NCI-H1417 (cell line): ENCODE data around the gene STEAP2.
"Not testable (repeated sequence)": the region's sequence is repeated elsewhere in the genome, so short reads cannot be mapped to it uniquely, and the experiment has no call there.

Experiments
- DNase-seq, 3 experiments: peaks; one replicate each; lab custom pipeline; 2025; lab: John Stamatoyannopoulos, UW

STEAP2 gene

DNA sequence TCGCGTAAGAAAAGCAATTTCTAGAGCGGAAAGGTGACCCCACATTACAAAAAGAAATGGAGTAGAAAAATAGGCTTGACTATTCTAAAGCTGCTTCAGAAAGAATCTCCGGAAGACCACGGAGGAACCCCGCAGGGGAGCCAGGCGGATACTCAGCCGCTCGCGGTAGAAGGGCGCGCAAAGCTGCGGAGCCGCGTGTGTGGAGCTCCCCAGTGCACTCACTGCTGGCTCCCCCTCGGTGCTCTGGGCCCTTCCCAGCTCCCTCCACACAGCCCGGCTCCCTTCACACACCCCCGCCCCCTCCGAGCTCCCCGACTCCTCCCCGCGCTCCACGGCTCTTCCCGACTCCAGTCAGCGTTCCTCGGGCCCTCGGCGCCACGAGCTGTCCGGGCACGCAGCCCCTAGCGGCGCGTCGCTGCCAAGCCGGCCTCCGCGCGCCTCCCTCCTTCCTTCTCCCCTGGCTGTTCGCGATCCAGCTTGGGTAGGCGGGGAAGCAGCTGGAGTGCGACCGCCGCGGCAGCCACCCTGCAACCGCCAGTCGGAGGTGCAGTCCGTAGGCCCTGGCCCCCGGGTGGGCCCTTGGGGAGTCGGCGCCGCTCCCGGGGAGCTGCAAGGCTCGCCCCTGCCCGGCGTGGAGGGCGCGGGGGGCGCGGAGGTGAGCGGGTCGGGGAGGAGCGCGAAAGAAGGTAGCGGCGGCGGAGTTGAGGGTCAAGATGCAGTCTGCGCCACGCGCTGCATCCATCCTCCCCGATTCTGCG, at the start of gene STEAP2:
STEAP2 (plus strand) TSS at position 350 of the 758 bp plus-strand sequence. CDS start 13,343 bp downstream, outside the sequence.
- peak; percentile 68 to 97 (median 96) for DNase-seq

DNA sequence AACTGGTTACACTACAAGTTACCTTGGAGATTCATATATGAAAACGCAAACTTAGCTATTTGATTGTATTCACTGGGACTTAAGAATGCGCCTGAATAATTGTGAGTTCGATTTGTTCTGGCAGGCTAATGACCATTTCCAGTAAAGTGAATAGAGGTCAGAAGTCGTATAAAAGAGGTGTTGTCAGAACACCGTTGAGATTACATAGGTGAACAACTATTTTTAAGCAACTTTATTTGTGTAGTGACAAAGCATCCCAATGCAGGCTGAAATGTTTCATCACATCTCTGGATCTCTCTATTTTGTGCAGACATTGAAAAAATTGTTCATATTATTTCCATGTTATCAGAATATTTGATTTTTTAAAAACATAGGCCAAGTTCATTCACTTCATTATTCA, 48.0 kb upstream of the STEAP2 start:
- DNase-seq = no peak

DNA sequence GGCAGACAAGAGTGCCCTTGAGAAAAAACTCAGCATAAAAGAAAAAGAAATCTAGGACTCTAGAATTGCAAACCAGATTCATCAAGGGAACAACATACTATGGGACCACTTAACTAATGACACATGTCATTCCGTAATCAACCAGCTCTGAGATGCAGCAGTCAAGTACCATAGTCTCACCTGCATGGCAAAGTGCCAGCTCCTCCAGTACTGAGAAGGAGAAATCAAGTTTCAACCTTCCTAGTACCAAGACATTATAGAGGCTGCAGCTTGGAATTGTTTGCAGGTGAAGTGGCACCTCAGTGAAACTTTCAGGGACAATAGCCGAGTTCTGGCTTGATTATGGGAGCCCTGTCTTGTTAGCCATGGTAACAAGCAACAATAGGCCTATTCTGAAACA, 45.8 kb upstream of the STEAP2 start:
- DNase-seq = peak in 2 of 3 experiments; percentile 17 to 59

DNA sequence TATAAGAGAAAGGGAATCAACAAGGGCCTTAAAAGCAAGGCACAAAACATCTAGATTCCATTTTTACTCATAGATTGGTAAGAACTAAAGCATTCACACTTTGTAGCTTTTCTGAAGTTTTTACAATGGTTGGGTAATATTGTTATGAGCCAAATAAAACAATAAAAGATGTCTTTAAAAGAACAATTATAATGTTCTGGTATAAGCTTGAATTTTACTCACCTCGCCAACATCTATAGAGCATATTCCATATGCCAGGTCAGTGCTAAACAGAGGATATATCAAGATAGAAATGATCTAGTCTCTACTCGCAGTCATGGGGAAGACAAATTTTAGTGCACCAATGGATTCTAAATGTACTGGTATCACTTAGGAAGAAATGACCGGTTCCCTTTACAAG, 45.4 kb upstream of the STEAP2 start:
- DNase-seq = no peak

DNA sequence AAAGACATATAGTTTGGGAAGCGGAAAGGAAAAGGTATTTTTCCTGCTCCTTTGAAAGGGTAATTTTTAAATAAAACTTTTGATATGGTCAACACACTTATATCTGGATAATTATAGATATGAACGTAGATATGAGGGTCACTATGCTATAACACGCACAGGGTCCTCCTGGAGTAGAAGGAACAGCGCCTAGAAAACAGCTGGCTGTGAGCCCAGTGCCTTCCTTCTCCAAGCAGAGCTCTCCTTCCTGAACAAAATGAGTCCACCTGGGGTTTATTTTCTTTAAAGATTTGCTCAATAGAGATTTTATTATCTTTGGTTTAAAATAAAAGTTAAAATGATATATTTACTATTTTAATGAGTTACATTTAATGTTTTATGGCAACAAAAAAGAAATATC, 44.2 kb upstream of the STEAP2 start:
- no peak for DNase-seq

DNA sequence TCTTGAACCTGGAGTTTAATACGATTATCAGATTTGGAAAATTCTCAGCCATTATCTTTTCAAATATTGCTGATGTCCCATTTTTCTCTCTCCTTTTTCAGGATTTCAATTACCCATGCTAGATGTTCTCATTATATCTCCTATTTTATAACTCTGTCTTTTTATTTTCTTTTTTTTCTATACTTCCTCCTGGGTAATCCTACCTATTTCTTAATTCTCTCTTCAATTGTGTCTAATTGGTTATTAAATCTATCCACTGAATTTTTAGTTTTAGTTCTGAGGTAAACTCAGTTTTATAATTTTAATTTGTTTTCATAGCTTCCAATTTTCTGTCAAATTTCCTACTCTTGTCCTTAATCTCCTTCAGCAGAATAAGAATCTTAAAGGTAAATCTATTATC, 41.6 kb upstream of the STEAP2 start:
- no peak for DNase-seq

DNA sequence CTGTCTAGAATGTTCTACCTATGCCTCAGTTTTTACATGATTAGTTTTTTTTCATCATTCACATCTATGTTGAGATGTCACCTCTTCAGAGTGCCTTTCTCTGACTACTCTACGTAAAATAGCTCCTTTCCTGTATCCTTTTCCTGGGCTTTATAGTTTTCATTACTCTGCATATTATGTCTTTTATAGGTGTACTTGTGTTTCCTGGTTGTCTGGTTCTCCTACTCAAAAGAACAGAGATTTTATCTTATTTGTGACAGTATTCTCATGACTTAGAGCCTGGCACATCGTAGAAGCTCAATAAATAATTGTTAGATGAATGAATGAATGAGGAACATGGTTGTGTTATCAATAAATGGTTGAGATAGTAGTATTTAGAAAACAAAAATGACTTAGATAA, 39.4 kb upstream of the STEAP2 start:
- no peak for DNase-seq

DNA sequence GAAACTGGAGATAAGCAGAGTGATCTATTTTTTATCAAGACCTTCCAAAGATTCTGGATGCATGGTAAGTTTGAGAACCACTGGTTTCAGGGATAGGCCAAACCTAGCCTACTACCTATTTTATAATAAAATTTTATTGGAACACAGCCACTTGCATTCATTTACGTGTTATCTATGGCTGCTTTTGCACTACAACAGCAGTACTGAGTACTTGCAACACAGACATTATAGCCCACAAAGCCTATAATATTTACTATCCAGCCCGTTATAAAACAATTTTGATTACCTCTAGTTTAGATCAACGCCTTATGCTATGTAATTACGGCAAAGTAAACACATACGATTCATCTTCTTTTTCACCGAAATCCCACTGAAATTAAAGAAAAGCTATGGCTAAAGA, 38.9 kb upstream of the STEAP2 start:
- DNase-seq = no peak

DNA sequence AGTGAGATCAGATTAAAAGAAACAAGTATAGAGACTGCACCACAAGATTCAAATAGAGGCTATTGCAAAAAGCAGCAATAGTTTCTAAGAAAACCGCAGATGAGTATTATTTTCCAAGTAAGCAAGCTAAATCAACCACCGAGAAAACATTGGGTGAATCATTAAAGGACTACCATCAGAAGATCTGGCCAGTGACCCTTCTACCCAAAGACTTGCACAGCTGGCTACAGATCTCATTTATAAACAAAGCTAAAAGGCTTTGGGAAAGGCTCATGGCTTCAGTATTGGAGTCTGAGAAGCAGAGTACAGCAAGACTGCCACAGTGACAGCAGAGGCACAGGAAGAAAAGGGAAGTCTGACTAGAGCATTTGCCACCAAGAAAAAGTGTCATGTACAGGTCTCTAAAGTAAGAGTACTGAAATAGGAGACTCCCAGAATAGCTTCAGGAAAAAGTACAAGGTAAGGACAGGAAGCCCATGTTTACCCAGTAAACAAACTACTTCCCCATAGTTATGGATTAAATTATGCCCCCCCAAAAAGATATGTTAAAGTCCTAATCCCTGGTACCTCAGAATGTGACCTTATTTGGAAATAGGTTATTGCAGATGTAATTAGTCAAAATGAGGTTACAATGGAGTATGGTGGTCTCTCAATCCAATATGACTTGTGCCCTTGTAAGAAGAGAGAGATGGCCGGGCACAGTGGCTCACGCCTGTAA, 38.3 kb upstream of the STEAP2 start:
- DNase-seq = no peak

DNA sequence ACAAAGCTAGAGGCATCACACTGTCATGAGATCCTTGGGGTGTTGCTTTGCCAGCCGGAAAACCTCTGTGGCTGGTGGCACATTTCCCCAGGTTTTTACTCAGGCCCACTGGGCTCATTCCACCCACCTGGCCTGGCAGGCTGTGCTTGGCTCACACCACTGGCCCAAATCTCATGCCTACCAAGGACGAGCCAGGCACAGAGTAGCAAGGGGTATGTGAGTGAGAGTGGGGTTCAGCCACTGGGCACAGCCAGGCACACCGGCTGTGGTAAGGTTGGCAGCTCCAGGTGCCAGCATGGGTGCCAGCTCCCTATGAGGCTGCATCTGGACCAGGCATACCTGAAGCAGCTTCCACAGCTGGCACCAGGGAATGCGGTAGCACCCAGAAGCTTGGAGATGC, 35.9 kb upstream of the STEAP2 start:
- no peak for DNase-seq

DNA sequence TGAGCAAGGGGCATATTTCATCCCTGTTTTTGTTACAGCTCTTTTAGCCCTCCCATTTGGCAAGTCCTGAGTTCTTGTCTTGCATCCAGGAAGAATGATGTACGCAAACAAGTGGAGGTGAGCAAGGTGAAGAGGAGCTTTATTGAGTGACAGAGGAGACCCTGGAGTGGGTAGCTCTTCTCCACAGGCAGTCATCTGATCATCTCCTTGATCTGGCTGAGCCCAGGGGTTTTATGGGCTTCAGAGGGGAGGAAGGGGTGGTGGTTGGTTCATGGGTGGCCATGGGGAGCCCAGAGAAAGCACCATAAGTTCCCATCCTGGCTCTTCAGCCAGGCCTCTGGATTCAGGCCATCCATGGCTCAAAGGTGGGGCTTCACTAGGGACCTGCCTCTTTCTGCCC, 35.3 kb upstream of the STEAP2 start:
- DNase-seq = no peak

DNA sequence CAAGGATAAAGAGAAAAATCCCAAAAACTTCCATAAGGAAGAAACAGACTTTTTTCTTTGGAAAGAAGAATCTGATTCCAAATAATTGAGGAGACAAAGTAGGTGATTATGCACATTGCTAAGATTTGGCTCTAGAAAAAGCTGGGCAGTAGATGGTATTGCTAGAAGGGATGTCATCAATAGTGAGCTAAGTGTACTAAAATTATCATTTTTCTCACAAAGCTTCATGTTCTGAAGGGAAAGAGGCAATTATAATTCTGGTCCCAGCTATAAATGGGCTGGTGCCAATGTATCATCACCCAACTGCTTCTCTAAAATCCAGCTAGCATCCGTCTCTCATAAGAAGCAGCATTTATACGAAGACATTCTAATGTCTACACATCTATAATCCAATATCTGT, 33.4 kb upstream of the STEAP2 start:
- DNase-seq = no peak

DNA sequence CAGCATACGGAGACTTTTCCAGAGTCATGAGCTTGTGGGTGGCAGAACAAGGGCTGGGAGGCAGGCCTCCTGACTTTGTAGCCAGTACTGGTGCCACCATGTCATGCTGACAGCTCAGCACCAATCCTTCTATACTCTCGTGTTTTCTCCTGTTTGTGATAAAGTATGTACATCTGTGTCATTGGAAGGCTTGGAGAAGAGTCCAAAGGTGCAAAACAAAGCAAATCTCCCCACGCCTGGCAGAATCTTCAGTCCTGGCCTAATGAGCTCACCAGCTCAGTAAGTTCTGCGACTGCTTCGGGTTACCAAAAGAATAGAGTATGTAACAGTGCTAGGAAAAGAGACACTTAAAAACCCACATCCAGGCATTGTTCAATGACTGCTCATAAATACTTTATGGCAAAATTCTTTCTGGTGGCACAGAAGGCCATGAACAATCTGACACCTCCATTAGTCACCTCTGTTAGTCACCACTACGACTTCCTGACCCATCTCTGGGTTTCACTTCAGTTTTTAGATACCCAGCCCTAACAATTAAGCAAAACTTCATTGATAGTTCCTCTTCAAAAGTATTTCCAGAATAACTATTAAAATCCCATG, 32.8 kb upstream of the STEAP2 start:
- DNase-seq = no peak

DNA sequence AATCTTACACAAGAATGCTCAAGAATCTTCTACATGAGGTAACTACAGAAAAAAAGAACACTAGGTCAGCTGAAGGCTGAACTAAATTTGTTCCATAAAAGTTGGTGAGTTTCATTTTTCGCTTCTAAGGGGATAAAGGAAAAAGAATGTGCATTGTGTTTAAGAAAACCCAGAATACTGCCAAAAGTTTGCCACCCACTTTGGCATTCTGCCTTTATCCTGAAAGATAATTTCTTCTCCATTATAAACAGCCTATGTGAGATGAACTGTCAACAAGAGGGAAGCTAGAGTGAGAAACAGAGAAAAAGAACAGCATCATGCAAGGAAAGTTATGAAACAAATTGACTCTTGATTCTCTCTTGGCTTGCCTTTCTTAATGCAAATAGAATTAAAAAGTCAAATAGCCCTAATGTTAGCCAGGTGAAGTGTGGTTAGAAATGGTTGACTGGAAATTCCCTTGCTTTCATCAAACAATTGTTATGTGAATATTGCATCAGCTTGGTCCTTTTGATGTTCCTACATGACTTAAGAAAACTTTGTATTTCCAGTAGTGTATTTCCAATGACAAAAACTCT, 31.4 kb upstream of the STEAP2 start:
- DNase-seq = no peak

DNA sequence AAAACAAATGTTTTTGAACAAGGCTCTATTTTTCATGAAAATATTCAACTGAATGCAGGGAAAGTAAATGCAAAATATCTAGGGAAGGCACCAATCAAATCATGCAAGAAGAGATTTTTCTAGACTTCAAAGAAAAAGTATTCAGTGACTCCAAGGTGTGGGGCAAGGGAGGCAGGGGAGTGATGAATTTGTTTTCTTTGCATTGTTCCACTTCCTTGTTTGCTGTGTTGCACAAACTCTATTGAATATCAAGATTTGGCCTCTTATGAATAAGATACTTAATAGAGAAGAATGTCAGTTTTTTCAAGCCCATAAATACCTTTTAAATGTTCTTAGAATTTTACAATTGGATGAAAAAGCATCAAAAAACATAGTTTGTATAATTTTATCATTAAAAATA, 30.9 kb upstream of the STEAP2 start:
- DNase-seq = no peak

DNA sequence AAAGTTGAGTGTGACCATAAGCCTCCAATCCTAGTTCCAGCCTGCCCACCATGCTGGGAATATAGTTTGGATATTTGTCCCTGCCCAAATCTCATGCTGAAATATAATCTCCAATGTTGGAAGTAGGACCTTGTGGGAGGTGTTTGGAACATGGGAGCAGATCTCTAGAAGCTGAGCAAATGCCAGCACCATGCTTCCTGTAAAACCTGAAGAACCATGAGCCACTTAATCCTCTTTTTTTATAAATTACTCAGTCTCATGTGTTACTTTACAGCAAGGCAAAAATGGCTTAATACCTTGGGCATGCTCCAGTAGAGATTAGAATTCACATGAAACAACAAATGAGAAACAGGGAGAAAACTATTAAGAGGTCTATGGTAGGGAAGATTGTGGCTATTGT, 30.1 kb upstream of the STEAP2 start:
- no peak for DNase-seq

DNA sequence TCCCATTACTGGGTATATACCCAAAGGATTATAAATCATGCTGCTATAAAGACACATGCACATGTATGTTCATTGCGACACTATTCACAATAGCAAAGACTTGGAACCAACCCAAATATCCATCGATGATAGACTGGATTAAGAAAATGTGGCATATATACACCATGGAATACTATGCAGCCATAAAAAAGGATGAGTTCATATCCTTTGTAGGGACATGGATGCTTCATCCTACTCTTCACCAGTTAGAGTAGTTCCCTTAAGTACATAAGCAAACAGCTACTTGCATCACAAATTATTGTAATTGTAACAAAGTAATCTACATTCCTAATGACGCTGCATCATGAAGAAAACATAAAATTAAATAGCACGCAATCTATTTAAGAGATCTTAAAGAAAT, 25.2 kb upstream of the STEAP2 start:
- DNase-seq = not testable (repeated sequence)

DNA sequence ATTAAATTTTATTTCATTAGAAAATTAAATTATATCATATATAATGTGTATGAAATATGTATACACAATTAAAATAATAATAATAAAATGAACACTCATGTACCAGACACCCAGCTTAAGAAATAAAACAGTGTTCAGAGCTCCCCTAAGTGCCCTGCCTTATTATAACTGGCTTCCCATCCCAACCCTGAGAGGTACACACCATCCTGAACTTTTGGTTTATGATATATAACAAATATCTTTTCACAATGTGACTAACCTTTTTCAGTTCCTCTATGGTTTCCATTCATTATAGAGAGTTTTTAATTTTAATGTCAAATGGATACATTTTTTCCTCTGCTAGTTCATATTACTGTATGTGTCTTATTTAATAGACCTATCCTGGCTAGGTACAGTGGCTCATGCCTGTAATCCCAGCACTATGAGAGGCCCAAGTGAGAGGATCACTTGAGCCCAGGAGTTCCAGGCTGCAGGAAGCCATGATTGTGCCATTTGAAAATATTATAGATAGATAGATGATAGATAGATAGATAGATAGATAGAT, 24.0 kb upstream of the STEAP2 start:
- DNase-seq = no peak

DNA sequence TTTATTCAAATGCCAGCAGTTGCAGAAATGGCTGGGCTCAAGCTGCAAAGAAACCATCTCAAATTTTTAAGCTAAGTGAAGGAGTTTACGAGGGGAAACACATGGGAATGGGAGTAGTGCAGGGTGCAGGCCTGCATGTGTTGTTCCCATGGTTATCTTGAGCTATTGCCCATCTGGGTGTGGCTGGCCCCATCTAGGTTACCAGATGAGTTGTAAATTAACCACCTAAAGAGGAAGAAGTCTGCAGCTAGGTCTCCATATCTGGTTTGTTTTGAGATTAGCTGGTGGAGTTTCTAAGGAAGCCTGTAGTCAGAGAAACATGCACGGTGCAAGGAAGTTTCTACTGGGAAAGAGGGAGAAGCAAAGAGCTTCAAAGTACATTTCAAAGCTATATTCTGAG, 23.3 kb upstream of the STEAP2 start:
- DNase-seq = no peak

DNA sequence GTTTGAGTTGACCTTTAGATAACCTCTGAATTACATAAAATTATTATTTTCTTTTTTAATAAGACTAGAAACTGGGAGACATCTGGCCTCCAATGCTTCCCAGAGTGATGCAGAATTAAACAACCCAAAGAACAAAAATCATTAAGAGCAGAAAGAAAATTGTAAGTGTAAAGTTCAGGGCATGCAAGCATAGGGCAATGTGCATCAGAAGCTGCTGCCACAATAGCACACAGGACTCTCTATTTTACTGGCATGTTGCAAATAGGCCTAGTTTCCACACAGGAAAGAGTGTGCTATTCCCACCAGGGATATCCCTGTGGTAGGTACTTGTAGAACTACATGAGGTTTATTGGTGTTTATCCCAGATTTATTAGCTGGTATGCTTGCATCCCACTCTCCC, 20.5 kb upstream of the STEAP2 start:
- no peak for DNase-seq

DNA sequence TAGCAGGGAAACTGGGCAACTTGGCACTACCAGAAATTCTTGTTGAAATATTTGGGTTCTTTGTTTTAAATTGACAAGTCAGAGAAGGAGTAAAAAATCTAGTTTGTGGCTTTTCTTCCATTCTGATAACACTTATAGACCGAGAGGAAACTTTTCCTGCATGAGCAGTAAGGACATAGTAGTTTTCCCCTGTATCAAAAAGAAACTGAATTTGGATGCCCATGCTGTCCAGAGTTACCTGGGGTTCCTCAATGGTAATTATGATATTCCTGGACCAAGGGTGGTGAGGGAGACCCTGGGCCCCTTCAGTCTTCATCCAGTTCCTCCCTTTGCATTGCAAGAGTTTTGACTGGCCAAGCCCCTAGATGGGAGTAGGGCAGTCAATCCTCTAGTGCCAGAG, 19.9 kb upstream of the STEAP2 start:
- no peak for DNase-seq

DNA sequence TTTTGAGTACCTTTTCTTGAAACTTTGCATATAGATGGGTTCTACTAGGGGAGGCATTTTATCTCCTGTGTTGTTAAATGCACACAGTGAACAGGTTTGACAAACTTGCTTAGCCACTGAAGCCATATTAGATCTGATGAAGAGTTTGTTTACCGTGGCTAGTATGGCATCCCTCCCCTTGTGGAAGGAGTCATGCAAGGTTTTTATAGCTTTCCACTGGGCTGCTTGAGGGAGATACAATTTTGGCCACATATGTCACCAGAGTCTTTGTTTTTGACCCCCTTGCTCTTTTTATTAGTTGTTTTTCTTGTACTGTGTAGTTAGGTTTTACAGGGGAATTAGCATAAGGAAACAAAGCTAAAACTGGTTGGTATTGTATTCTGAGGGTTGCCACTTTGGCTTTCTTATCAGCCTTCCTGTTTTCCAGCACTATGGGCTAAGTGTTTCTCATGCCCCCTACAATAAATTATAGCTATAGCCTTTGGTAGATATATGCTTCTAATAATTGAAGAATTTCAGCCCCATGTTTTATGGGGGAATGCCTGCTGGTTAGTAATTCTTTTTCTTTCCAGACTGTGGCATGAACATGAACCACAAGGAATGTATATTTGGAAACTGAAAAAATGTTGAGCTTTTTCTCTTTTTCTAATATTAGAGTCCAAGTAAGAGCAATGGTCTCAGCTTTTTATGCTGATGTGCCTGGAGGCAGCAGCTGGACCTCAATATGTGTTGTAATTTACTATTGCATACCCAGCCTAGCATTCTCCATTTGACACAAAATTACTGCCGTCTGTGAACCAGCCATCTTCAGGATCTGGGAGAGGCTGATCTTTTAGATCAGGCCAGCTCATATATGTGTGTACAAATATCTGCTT, 18.4 kb upstream of the STEAP2 start:
- no peak for DNase-seq
